Measurements from ENCODE around the gene SLC19A1. TPM values are rescaled to one million over a fixed set of nuclear protein-coding genes. Genes with fewer than 3 reads are reported as not detected.

Gene SLC19A1
- total and polyA plus RNA-seq, 2 donors (not counting 1 experiment from before 2014, with no cell fraction given), result 1.7 to 2.1 TPM

DNA sequence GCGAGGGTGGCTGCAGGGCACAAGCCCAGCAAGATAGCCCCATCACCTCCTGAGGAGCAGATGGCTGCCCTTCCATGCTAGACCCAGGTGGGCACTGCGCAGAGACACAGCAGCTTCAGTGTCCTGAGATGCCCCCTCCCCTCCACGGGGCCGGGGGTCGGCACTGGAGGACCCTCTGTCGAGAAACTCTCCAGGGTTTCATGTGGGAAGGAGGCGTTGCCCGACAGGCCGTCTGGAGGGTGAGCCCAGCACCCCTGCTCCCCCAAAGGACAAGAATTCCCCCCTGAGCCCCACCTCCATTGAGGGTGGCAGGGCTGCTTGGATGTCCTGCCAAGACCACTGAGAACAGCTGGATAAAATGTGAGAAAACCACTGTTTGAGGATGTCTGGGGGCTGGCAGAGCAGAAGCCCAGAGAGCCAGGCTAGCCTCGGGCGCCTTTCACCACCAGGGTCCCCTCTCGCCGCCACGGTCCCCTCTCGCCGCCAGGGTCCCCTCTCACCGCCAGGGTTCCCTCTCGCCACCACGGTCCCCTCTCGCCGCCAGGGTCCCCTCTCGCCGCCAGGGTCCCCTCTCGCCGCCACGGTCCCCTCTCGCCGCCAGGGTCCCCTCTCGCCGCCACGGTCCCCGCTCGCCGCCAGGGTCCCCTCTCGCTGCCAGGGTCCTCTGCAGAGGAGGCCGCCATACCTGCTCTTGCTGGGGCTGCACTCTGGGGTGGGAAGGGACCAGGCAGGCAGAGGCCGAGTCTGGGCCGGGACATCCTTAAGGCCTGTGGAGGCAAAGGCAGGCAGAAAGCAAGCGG, 44.2 kb downstream of the SLC19A1 start:
- DNase-seq (ENCODE audit: low read depth in 2 of 2), result no peak
- Histone ChIP-seq H3K4me3 (replicated peaks in 1 of 4; ENCODE audit: control extremely low read depth in 1 of 4, insufficient read depth in 1 of 4, low read depth in 3 of 4, low read length in 4 of 4) (no peak overlapping the region), H3K4me1 (ENCODE audit: control insufficient read depth, extremely low read depth, insufficient read depth, low read length) (no peaks in the 10 kb centered on the region), H4K20me1 (ENCODE audit: control insufficient read depth, extremely low read depth, insufficient read depth, low read length) (no peaks in the 10 kb centered on the region), H3K27ac (ENCODE audit: insufficient read depth, low read length) (no peak overlapping the region), H2AFZ (ENCODE audit: low read length) (no peak overlapping the region), H3K9ac (ENCODE audit: insufficient read depth, low read length) (no peak overlapping the region), H3K27me3 (ENCODE audit: control insufficient read depth, insufficient read depth, low read length) (no peaks in the 10 kb centered on the region), H3K36me3 (ENCODE audit: control insufficient read depth, insufficient read depth, low read length) (peaks cover 8% of the 10 kb centered on the region), H3K79me2 (ENCODE audit: control insufficient read depth, insufficient read depth, low read length) (no peaks in the 10 kb centered on the region), H3K9me3 (ENCODE audit: control insufficient read depth, insufficient read depth, low read depth, low read length) (no peaks in the 10 kb centered on the region), H3K4me2 (ENCODE audit: extremely low read depth, insufficient read depth, low read length) (no peak overlapping the region)
- no peak for TF ChIP-seq EZH2 (IDR thresholded peaks at IDR 0.05; ENCODE audit: low read length, missing control alignments)
- TF ChIP-seq, protein P1, sequence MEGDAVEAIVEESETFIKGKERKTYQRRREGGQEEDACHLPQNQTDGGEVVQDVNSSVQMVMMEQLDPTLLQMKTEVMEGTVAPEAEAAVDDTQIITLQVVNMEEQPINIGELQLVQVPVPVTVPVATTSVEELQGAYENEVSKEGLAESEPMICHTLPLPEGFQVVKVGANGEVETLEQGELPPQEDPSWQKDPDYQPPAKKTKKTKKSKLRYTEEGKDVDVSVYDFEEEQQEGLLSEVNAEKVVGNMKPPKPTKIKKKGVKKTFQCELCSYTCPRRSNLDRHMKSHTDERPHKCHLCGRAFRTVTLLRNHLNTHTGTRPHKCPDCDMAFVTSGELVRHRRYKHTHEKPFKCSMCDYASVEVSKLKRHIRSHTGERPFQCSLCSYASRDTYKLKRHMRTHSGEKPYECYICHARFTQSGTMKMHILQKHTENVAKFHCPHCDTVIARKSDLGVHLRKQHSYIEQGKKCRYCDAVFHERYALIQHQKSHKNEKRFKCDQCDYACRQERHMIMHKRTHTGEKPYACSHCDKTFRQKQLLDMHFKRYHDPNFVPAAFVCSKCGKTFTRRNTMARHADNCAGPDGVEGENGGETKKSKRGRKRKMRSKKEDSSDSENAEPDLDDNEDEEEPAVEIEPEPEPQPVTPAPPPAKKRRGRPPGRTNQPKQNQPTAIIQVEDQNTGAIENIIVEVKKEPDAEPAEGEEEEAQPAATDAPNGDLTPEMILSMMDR (conservative IDR thresholded peaks at IDR 0.05 in 1 of 2, IDR thresholded peaks at IDR 0.05 in 1 of 2; ENCODE audit: low read depth in 1 of 2, low read length in 2 of 2), result no peak

DNA sequence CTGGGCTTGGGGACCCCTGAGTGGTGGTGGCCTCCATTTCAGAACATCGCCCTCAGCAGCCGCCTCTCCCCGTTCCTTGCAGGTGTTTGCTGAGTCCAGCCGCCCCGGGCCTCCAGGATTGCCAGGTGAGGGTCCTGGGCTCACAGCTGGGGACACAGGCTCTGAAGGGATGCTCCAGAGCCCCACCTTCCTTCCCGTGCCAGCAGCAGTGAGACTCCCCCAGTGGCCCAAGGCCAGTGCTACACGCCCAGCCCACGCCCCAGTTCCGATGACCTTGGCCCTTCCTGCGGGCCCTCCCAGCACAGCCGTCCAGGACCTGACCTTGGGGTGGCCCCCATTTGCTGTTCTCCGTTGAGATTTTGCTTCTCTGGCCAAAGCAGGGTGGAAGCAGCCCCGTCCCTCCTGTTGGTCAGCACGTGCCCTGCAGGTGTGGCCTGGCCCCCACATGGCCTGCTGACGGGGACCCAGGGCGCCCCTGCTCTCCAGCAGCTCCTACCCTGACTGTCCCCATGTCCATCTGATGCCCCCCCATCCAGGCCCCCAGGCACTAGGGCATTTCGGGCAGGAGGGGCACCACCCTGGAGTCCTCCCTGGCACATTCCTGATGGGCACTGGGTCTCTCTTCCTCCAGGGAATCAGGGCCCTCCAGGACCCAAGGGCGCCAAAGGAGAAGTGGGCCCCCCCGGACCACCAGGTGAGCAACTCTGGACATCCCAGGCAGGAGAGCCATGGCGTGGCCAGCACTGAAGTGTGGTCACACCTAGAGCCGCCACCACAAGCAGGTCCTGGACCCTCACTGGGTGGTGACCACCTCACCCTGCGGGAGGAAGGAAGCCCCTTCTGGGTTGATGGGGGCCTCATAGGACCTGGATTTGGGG, 45.0 kb downstream of the SLC19A1 start:
- H3K4me2 ChIP-seq (ENCODE audit: extremely low read depth, insufficient read depth, low read length), result no peak overlapping the region

More for the DNA sequence above, 45.0 kb downstream of the SLC19A1 start:
- Histone ChIP-seq H2AFZ (ENCODE audit: low read length) (no peak overlapping the region), H3K9me3 (ENCODE audit: control insufficient read depth, insufficient read depth, low read depth, low read length) (no peaks in the 10 kb centered on the region), H3K4me1 (ENCODE audit: control insufficient read depth, extremely low read depth, insufficient read depth, low read length) (no peaks in the 10 kb centered on the region), H3K9ac (ENCODE audit: insufficient read depth, low read length) (no peak overlapping the region), H3K36me3 (ENCODE audit: control insufficient read depth, insufficient read depth, low read length) (peaks cover 8% of the 10 kb centered on the region), H3K27me3 (ENCODE audit: control insufficient read depth, insufficient read depth, low read length) (no peaks in the 10 kb centered on the region), H4K20me1 (ENCODE audit: control insufficient read depth, extremely low read depth, insufficient read depth, low read length) (no peaks in the 10 kb centered on the region), H3K4me3 (replicated peaks in 1 of 4; ENCODE audit: control extremely low read depth in 1 of 4, insufficient read depth in 1 of 4, low read depth in 3 of 4, low read length in 4 of 4) (no peak overlapping the region), H3K27ac (ENCODE audit: insufficient read depth, low read length) (no peak overlapping the region), H3K79me2 (ENCODE audit: control insufficient read depth, insufficient read depth, low read length) (no peaks in the 10 kb centered on the region)
- no peak for DNase-seq (ENCODE audit: low read depth in 2 of 2)
- TF ChIP-seq, protein P1 (conservative IDR thresholded peaks at IDR 0.05 in 1 of 2, IDR thresholded peaks at IDR 0.05 in 1 of 2; ENCODE audit: low read depth in 1 of 2, low read length in 2 of 2), result no peak
- no peak for TF ChIP-seq EZH2 (IDR thresholded peaks at IDR 0.05; ENCODE audit: low read length, missing control alignments)
